Activated CD4-positive, alpha-beta T cell treated with anti-CD3 and anti-CD28 coated beads for 48 hours (primary cell): Measurements from ENCODE around the gene IARS2.
"Not testable (repeated sequence)": the region's sequence is repeated elsewhere in the genome, so short reads cannot be mapped to it uniquely, and the experiment has no call there.

Experiments used
- DNase-seq: peaks from one replicate; pipeline ENCODE4 v3.0.0-alpha.2; 2020

The IARS2 gene

DNA sequence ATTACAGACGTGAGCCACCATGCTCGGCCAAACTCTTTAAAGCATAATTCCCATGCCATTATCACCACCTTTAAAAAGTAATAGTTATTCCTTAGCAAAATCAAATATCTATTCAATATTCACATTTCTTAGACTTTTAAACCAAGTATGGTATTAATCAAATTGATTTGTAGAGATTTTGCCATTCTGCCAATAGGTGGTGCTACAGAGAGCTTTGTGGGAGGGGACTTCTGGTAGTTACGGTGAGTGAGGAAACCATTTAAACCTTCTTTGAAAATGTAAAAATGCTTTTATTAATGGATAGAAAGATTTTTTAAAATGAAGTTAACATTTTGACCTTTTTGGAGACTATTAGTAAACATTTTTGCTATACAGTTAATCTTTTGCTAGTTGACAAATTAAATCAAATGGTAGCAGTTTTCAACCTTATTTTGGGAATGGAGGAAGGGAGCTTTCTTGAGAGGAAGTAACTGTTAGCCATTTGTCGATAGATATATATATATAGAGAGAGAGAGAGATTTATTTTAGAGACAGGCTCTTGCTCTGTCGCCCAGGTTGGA, 19.3 kb downstream of the IARS2 start:
- DNase-seq = peak; percentile 21

DNA sequence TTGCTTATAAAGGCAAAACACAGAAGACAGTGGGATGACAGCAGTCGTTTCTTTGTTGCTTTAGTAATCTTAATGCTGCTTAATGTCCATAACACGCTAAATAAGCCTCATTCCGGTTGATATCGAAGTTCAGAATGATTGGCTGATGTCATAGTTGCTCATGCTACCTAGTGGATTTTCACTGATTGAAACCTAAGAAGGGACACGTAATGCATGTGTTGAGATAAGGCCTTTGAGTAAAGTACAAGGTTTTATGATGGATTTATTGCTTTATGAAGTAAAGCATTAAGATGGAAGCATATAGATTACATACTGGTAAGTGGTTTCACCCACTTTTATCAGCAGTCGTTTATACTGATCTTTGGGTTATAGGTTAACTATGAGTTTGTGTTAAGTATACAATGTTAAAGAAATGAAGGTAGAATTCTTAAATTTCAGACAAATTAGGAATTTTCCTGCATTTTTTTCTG, 25.1 kb downstream of the IARS2 start:
- no peak for DNase-seq

DNA sequence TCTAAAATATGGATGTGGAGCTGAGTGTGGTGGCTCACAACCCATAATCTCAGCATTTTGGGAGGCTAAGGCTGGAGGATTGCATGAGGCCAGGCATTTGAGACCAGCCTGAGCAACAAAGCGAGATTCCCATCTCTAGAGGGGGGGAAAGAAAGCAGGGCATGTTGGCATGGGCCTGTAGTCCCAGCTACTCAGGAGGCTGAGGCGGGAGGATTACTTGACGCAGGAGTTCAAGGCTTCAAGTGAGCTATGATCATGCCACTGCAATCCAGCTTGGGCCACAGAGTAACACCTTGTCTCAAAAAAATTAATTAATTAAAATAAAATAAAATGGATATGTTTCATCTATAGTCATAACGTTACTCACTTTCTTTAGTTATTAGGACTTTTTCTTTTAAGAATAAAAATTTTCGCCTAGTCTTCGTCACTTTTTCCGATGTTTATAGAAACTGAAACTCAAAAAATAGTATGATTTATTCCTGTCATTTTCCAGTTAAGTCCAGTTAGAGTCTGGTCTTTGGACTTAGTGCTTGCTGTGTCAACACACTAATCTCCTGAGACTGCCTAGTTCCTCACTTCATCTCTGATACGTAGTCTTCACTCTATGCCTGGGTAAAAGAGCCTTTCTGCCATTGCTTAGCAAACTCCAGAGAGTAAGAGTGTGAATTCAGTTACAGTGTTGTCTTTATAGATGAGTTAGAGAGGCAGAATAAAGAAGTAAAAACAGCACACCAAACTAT, 28.0 kb downstream of the IARS2 start:
- no peak for DNase-seq

DNA sequence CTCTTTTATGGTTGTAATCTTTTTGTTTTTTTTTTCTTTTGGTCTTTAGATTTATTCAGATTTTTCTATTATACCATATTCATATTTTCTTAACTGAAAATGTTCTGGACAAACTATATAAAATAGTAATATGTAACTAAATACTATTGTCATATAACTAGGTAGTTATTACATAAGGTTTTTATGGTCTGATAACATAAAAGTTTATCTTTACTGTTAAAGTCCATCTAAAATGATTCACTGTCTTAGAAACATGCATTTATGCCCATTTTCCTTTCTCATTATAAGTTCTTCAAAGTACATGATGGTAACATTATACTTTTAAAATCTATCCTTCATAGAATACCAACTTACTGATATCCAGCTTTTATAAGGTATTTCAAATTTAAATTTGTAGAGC, 29.1 kb downstream of the IARS2 start:
- DNase-seq = no peak

DNA sequence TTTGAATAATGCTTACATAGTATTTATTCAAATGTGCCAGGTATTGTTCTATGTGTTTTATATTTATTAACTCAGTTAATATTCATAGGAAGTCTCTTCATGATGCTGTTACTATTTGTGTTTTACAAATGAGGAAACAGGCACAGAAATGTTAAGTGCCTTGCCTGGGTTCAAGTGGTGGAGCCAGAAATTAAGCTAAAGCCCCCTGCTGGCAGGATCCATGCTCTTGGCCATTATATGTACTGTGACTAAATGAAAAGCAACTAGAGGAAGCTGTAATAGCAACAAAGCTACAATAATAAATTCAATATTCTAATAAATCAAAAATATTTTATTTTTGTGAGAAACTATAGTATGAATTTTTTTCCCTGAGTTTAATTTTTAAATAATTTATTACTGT, 30.0 kb downstream of the IARS2 start:
- DNase-seq = peak; percentile 29

DNA sequence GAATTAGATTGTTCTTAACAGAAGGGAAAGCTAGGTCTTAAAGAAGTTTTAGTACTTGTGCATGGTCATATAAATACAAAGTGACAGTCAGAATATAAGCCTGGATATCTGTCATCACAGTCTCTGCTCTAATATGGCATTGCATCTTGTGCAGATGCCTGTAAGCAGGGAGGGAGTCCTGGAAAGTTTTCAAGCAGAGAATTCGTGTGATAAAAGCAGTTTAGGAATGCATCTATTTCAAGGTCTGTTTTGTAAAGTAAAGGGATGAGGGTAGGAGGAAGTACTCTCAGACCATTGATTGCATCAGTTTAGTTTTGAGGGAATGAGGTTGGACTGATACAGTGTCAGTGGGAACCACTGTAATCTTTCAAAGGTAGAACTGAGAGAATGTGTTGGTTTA, 30.6 kb downstream of the IARS2 start:
- DNase-seq = no peak

DNA sequence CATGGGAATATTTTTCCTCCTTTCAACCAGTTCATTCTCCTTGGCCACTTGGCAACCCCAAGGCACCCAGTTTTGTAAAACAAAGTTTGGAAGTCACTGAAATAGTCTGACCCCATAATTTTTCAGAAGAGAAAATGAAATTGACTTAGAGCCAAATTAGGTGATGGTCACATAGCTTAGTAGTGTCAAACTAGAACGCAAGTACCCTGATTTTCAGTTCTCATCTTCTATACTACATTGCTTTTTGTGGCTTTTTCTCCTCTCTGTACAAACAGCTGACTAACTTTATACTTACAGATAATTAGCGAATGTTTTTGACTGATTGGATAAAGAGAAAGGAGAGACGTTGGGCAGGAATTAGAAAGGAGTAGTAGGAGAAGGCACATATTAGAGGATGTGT, 33.1 kb downstream of the IARS2 start:
- no peak for DNase-seq

DNA sequence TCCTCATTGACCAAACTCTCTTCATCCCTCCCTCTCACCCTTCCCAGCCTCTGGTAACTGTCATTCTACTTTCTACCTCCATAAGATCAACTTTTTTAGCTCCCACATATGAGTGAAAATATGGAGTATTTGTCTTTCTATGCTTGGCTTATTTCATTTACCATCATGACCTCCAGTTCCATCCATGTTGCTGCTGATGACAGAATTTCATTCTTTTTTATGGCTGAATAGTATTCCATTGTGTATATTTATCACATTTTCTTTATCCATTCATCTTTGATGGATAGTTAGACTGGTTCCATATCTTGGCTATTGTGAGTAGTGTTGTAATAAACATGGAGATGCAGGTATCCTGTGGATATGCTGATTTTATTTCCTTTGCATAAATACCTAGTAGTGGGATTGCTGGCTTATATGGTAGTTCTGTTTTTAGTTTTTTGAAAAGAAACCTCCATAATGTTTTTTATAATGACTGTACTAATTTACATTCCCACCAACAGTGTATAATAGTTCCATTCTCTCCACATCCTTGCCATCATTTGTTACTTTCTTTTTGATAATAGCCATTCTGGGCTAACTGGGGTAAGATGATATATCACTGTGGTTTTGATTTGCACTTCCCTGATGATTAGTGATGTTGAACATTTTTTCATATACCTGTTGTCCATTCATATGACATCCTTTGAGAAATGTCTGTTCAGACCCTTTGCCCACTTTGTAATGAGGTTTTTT, 35.7 kb downstream of the IARS2 start:
- no peak for DNase-seq

DNA sequence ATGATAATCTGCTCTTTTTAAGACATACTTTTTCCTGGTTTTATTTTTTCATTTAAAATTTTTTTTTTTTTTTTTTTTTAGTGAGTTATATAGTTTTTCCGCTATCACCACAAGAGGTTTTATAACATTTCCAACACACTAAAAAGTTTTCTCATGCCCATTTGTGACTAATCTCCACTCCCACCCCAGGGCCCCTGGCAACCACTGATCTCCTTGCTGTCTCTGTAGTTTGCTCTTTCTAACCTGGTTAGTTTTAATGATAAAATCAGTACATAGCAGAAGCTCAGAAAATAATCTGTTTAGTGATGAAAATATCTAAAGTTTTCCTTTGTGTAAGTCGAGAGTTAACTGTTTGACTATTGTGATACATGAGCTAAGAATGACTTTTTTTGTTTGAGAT, 41.8 kb downstream of the IARS2 start:
- peak; percentile 44 for DNase-seq

DNA sequence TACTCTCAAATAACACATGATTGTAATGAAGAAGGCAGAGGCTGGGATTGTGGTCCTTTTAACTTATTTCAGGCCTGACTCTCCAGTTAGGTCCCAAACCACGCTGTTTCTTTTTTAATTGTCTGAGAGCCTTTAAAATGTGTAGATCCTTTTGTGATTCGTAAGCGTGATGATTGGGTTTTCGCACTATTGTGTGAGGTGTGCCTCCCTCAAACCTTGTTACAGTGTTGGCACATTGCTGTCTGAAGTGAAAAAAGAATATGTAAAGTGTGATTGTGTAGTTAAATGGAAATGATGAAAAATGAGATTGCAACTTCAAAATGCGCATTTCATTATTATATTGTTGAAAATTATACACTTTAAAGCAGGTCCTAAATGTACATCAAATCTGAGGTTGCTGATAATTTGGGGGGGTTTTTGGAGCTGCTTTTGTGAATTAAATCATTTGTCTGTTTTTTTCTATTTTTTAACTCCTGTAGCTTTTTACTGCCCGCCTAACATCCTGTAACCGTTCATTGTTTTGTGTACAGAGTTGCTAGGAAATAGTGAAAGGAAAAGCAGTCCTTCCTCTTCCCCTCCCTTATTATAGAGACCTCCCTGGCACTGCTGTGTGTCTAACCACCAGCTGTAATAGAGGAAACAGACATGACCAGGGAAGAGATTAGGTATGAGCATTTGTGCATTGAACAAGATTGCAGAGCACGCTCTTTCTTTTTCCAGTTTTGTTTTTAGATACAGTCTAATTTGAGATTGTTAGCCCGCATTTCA, 43.3 kb downstream of the IARS2 start:
- DNase-seq = no peak

DNA sequence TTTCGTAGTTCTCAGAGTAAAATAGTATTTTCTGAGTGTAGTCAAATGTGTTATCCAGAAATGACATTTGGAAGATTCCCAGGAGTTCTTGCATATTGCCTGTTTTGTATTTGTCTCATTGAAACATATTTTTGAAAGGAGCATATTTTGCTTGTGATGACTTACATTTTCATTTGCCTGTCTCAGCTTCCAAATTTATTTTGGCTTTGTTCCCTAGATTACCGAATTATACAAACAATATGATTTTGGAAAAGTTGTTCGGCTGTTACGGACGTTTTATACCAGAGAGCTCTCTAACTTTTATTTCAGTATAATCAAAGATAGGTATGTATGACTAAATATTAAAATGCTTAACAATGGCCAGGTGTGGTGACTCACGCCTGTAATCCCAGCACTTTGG, 46.0 kb downstream of the IARS2 start:
- DNase-seq = no peak

DNA sequence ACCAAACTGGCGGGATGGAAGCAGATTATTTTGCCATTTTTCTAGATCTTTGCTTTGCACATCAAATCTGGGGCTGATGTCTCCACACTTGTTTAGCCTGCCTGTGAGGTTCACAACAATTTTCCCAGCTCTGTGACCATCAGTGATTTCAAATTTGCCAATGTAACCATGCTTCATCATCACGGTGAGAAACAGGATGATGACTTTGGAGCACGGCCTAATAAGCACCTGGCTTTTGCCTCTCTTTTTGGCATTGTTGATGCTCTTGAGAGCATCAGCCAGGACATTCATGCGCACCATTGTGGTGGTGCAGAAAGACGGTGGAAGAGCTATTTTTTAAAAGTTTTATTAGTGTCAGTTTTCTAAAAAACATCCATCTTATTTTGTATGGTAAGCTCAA, 50.1 kb downstream of the IARS2 start:
- no peak for DNase-seq

DNA sequence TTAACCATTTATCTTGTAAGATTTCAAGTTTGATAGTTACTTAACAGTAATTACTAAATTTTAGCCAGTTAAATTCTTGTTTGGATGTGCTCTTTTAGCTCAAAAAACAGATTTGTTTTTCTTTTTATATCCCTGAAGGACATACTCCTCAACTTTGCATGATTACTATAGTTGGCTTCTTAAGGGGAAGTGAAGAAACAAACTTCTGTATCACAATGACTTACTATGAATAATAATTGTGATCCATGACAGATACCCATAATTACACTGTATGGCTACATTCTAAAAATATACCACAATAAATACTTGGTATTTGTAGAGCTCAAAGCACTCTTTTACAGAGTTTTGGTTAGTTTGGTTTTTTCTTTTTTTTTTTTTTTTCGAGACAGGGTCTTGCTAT, 55.8 kb downstream of the IARS2 start:
- no peak for DNase-seq

DNA sequence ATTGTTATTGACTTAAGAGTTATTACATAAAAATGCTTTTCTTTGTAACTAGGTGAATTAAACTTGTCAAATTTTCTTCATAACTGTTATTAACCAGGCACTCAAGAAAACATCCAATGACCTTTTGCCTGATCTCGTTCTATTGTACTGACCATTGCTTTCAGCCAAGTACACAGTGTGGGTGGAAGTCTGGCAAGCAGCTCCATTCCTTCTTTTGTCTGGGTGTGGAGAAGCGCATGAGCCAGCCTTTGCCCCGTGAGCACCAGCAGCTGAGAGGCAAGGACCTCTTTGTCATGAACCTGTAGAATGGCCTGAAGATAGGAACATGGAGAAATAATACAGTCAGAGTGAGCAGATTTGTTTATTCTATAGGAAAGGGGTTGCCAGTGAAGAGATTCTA, 57.5 kb downstream of the IARS2 start:
- DNase-seq = no peak

DNA sequence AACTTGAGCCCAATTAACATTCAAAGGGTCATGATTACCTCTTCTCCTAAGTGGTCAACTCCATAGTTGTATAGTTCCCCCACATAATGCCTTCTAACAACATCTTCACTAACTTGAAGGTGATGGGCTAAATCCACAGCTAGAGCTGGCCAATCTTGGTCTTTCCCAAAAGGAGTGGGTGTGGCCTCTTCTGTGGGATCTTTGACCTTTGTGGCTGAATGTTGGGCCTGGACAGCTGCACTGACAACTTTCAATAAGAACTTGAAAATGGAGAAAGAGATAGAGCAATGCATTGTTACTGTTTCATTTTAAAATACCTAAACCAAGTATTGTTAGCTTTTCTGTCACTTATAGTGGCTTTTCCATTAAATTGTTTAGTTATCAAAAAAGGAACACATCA, 59.2 kb downstream of the IARS2 start:
- DNase-seq = no peak

DNA sequence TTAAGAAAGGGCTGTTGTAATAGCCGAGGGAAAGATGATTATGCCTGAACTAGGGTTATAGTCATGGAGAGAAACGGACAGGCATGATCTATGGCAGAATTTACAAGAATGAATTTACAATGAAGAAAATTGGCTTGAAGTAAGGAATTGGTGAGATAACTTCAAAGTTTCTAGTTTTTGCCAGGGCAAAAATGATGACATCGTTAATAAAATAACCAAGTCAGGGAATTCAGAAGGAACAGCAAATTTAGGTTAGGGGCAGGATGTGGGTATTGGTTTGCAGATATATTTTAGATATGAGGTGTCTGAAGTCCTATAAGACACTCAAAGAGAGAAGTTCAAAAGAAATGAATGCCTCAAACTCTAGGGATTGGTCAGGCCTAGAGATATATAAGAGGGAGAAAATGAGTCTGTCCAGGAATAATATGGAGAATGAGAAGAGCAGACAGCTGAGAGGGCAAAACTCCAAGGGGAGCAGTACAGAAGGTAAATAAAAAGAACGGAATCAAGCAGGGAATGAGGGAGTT, 62.8 kb downstream of the IARS2 start:
- DNase-seq = no peak

DNA sequence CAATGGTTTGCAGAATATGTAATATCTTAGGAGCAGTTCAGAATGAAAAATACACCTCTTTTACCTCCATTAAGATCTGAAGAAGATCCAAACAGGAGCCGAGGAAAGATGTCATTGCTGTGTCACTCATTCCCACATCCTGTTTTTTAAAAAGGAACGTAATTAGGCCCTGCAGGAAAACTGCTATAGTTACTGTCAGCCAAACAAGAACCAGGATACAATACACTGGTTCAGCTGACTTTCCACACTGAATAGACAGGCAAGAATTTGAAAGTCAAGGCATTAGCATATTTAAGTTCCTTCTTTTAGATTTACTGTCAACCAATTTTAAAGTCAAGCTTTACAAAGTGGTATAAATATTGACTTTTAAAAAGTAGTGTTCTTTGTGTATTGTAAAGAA, 63.8 kb downstream of the IARS2 start:
- DNase-seq = no peak

DNA sequence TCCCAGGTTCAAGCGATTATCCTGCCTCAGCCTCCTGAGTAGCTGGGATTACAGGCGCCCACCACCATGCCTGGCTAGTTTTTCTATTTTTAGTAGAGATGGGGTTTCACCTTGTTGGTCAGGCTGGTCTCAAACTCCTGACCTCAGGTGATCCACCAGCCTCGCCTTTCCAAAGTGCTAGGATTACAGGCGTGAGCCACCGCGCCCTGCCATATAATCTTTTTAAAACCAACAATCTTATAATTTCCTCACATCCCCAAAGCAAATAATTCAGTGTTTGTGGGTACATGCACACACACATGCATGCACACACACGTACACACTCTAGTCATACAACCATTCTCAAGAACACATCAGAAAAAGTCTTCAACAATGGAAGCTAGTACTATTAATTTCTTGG, 64.6 kb downstream of the IARS2 start:
- not testable (repeated sequence) for DNase-seq

DNA sequence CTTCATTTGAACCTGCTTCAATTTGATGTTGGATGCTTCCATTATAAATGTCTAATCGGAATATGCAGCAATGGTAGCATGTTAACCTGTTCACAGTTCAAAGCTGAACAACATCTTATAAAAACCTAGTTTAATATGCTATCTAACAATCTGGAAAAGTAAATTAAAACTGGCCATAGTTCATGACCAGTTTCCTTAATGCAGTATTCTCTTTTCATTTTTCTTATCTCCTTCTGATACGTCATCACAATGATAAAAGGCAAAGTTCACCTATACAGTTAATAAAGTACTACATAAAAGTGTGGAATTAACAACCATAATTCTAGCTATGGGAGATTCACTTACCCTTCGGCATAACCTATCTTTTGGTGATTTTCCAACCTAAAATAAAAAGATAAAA, 65.1 kb downstream of the IARS2 start:
- no peak for DNase-seq

DNA sequence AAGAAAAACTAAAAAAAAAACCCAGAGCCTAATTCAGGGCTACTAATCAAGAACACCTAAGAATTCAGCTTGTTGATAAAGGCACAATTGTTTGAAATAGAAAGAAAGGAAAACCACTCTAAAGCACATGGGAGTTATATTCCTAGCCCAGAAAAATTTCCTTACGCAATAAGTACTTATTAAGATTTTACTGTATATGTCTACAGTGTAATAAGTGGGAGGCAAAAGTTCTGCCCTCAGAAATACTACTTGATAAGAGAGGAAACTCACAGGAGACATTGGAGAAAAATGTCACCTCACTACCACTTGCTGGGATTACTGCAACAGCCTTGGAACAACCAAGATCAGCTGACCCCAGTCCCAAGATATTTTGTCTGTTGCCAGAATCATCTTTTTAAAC, 66.1 kb downstream of the IARS2 start:
- no peak for DNase-seq

DNA sequence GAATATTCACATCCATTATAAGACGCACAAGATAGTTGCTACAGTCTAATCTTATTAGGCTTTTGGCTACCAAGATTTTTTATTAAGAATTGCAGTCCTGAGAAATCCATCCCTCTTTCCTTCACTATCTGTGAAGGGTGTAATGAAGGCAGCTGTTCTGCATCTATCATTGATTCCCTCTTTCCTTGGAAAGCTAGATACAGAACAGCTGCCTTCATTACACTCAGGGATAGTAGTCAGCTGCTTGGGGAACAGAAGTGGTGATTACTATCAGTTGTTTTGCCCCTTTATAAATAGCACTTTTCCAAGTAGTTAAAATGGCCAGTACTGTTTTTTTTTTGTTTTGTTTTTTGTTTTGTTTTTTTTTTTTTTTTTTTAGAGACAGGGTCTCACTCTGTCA, 70.2 kb downstream of the IARS2 start:
- no peak for DNase-seq

DNA sequence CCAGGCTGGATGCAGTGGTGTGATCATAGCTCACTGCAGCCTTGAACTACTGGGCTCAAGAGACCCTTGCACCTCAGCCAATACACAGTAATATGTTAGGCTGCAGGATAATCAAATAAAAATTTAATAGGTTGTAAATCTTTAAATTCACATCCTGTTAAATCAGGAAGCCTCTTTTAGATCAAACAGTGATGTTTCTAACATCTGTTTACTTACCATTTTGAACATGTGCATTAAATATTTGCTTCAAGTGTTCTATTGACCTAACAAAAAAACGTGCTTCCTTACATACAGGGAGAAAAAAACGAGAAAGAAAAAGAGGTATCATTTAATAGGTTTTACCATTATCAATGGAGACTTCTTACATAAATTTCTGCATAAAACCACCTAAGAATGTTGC, 70.6 kb downstream of the IARS2 start:
- no peak for DNase-seq

DNA sequence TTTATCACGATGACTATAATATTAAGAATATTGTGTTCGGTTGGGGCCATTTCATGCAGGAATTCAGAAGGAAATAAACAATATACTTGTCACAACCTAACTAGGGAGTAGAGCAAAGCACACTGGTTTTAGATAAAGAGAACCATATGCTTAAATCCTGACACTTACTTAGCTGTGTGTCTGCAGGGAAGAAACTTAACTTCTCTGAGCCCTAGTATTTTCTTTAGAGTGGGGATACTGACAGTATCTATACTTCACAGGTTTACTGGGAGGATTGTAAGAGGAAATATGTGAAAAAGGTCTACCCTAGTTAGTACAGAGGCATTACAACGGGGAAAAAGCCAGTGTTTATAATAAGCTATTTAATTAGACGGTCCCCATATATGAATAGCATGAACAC, 72.9 kb downstream of the IARS2 start:
- DNase-seq = no peak
